HG03432 (cell line): ENCODE results near the gene MATR3.

Experiments used
- ATAC-seq: cut with Tn5 transposase; IDR thresholded peaks from one replicate; pipeline ENCODE4 v1.9.1; 2021; ENCODE audit warnings: mild to moderate bottlenecking, moderate library complexity; ENCODE audit not compliant: unreplicated experiment

The MATR3 gene

DNA sequence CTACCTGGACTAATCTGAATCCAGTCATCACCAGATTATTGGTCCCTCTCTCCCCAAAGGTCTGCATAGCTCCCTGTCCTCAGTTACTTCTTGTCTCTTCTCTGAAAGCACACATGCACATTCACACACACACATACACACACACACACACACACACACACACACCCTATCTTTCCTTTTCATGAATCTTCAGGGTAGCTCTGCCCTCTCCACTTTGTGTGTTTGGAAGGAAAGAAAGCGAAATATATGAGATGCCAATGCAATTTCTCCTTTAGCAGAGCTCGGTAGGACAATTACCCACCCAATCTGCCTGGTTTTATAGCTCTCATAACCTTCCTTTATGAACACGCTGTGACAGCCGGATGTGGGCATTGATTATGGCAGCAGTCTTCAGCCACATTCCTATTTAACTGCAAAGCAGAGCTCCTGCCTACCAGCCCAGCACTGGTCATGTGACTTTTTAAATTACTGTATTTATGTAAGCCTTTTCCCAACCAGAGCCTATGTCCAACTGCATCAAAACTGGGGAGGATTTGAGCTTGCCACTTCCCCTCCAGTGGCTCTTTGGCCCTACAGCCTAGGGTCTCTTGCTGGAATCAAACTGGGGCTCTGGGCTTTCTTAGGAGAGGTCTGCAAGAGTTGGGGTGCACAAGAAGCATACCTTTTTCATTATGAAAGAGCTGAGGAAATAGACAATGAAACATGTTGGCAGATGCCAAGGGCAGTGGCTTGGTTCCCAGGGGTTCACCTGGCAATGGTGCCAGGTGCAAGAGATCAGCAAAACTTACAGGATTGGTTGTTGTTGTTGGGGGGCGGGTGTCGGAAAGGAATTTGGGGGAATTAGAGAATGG lies 20.8 kb upstream of the MATR3 start:
- ATAC-seq: no peak

DNA sequence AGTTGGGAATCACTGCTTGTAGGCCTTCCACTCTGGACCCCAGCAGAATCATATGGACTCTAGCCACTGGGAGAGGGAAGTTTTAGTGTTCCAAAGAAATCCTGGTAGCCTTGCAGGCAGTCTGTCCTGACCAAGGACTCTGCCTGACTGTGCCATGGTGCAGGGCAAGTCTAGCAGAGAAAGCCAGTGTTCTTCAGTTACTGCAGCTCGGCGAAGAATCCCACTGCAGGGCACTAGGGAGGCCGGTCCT lies 20.3 kb upstream of the MATR3 start:
- ATAC-seq: no peak

DNA sequence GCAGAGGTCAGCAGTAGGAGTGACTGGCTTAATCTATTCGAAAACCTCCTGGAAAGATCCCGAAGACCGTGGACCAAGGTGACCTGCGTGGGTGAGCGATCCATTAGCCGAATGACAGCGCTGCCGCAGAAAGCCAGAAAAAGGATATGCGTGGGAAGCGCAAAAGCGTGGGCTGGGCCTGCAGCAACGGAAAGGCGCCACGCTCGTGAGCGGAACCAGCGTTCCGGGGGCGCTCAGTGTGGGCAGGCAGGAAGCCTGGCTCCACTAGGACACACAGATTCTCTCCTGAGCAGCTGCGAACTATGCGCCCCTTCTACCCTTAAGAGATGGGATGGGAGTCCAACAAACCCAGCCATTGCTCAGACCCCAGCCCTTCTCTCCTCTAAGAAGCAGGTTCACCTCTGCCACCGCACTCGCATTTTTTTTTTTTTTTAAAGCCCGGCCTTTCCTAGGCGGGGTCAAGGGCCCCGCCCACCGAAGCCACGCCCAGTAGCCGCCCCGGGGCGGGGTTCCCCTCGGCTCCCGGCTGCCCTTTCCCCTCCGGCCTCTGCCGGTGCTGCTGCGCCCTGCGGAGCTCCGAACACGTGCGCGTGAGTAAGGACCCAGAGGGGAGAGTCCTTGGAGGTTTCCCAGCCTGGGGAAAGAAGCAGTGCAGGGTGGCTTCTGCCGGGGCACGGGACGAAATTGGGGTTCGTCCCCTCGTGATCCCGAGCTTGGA lies 19.8 kb upstream of the MATR3 start:
- peak; percentile 86 for ATAC-seq

DNA sequence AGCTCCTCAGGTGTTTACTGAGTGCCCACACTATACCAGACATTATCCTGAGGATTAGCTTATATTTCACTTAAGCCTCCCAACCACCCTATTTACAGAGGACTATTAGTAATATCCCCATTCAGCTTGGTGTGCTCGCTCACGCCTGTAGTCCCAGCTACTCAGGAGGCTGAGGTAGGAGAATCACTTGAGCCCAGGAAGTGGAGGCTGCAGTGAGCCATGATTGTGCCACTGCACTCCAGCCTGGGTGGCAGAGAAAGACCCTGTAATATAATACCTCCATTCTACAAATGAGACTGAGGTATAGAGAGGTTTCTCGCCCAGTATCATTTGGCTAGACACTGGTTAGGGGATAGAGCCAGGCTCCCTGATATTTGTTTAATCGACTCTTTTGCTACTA lies 18.0 kb upstream of the MATR3 start:
- ATAC-seq: no peak

DNA sequence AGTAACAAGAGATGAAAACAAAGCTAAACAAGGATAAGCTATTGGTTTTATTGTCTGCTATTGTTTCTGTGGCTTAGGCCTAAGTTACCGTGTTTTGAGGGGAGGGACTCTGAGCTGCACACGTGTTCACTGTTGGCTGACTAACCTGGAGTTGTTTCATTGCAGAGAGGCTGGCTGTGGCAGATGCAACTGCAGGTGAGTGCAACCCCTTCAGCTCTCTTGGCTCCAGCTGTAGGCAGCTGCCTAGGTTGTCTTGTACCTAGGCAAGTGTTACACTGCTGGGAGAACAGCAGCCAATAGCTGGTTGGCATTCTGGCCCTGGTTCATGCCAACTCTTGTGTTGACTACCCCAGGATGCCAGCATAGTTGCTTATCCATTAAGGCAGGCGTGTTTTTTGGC lies 17.6 kb upstream of the MATR3 start:
- ATAC-seq: no peak

DNA sequence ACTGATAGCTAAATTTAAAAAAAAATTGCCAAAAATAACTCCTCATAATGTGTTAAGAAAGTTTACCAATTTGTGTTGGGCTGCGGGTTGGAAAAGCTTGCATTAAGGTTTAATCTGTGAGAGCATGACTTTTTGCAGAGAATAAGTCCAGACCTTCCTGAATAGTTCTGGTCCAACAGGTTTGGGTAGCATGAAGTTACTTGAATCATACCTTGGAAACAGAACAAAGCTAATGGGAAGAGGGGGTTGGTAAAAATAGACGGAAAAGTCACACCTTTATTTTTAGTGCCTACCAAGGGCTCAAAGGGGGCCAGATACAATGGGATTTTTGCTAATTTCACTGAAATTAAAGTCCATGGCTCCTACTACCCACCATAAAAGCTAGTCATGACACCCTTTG lies 17.1 kb upstream of the MATR3 start:
- ATAC-seq: no peak

DNA sequence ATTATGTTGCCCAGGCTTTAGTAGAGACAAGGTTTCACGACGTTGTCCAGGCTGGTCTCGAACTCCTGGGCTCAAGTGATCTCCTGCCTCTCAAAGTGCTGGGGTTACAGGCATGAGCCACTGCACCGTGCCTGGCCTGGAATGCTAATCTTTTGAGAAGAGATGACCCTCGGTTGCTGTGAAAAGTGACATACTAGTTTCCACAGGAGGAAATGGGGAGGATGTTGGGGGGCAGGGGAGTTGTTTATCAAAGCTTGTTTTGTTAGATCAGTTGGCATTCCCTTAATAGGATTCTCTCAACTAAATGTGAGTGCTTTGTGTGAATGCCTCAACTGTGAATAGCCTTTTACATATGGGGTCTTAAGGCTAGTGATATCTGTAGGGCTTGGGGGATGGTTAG lies 16.4 kb upstream of the MATR3 start:
- no peak for ATAC-seq

DNA sequence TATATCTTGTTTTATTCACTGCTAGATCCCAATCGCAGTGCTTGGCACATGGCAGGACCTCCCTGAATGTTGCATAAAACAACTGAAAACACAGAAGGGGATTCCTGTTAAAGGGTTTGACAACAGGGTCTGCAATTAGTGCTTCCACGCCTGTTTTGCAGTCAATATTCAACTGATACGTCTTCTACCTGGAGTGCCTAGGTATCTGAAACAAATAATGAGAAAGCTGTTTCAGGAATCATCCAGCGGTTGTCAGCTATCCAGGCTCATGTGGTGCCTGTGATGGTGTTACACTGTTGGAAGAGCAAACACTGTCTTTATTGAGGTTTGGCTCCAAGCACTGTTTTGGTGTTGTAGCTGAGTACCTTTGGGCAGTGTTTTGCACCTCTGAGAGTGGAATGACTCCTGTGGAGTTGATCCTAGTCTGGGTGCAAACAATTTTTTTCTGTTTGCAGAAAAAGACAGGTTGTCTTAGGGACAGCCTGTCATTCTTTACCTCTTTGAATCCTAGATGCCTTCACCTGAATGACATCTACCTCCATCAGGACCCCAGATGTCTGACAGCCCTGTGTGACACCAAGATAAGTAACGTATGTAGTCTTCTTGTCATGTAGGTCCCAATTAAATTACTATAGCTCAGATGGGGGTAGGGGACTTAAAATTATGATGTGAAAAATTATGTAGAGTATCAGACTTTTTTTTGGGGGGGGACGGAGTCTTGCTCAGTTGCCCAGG lies 14.8 kb upstream of the MATR3 start:
- no peak for ATAC-seq

DNA sequence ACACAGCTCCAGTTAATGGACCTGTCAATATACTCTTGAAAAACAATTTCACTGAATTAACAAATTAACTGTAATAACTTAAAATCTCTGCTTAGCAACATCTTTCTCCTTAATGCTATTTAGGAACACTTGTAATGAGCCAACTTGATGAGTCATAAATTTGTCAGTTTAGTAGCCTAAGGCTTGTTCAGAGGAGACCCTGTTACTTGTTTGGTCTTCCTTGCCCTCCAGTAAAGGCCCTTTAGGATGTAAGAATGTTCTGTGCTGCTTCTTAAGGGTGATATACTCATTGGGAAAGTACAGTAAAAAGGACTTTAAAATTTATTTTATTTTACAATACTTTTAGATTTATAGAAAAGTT lies 11.4 kb upstream of the MATR3 start:
- no peak for ATAC-seq

DNA sequence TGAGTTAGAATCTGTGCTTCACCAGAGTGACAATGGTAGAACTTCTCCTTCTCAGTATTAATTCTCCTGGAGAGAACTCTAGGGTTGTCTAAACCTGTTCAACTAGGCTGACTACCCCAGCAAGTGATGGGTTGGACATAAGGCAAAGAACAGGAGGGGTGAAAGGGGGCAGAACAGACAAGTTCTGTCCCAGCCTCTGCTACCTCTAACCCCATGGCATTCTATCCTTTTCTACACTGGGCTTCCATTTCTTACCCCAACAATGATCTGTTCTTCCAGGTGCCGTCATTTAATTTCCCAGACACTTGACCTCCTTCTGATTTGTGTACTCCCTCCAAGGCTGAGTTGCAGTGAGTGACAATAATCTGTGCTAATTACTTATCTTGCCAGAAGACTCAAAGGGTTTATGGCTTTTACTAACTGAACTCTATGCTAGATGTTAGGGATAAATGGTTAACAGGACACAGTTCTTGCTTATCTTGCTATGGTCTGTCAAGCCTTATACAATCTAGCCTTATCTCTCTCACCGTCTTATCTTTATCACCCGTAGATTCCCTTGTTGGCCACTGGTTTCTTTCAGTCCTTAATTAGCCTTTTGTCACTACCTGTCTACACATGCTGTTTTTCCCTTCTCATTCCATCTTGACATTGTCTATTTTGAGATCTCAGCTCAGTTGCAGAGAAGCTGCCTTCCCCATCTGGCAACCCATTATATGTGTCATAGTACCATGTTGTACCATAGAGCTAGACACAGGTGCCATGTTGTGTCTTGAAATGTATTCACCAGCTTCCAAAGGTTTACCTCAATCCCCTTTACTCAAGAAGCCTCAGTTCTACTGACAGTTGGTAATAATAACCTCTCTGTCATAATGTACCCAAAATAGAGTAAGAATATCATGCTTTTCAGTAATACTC lies 10.0 kb upstream of the MATR3 start:
- no peak for ATAC-seq

DNA sequence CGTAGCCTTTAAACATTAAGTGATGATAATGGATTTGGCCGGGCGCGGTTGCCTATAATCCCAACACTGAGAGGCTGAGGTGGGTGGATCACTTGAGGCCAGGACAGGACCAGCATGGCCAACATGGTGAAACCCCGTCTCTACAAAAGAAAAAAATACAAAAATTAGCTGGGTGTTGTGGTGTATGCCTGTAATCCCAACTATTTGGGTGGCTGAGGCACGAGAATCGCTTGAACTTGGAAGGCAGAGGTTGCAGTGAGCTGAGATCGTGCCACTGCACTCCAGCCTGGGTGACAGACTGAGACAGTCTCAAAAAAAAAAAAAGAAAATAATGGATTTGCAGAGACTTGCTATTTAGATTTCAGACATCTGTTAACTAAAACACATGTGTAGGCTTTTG lies 9.2 kb upstream of the MATR3 start:
- ATAC-seq: no peak

DNA sequence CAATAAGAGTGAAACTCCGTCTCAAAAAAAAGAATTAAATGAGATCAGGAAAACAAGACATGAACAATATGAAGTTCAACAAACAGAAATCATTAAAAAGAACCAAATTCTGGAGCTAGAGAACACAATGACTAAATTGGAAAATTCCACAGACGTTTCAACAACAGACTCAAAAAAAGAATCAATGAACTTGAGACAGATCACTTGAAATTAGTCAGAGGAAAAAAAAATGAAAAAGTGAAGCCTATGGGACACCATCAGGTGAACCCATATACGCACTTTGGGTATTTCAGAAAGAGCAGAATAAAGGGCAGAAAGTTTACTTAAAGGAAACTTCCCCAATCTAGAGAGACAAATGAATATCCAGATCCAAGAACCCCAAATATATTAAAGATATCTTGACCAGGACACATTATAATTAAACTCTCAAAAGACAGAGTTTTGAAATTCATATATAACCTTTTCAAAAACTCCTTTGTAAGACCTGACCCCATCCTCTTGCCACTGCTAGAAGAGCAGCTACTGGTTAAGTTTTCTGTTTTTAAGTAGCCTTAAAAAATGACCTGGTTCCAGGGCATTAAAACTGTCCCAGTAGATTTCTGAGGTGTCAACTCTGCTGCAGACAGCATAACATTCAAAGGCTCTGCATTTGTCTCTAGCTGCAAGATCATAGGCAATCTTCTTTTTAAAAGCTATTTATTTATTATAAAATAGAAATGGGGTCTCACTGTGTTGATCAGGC lies 7.7 kb upstream of the MATR3 start:
- no peak for ATAC-seq

DNA sequence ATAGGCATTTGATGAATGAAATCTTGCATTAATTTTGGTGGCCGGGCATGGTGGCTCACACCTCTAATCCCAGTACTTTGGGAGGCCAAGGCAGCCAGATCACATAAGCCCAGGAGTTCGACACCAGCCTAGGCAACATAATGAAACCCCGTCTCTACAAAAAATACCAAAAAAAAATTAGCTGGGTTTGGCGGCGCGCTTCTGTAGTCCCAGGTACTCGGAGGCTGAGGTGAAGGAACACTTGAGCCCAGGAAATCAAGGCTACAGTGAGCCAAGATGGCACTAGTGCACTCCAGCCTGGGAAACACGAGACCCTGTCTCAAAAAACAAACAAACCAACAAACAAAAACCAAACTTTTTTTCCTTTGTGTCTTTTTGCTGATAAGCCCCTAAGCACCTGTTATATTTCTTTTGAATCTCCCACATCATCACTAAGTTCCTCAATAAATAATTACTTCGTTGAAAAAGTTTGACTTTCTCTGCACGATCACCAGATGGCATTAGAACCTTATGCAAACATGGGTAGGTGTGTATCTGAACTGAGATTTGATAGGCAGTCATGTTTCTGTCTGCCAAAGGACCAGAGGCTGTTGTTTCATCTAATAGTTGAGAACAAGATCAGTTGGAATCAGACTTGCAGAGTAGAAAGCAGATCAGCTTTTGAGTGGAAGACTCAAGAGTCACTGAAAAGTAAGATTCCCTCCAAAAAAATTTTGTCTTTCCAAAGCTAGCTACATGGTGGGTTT lies 5.5 kb upstream of the MATR3 start:
- ATAC-seq: no peak

DNA sequence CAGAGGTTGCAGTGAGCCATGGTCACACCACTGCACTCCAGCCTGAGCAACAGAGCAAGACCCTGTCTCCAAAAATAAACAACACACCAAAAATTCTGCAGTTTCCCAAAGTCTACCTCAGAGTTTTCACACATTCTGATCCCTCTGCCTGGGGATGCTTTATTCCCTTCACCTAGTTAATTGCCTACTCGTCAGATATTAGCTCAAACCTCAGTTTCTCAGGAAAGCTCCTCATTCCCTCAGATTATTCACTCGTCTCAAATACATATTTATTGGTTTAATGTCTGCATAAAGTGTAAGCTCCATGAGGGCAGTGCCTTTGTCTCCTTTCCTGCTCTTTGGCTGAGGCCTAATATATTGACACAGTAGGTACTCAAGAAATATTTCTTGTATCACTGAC lies 2.5 kb upstream of the MATR3 start:
- no peak for ATAC-seq

DNA sequence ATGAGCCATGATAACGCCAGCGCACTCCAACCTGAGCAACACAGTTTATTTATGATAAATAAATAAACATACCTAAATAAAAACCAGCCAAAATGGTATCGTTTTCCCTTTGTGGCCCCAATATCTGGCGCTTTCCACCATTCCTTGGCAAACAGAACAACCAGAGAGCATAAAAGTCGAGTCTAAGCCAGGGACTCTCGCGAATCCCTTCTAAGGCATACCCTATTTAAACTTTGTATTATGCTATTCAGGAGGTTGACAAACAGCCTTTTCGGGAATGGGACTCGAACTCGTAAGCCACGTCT lies 386 bp upstream of the MATR3 start:
- no peak for ATAC-seq

DNA sequence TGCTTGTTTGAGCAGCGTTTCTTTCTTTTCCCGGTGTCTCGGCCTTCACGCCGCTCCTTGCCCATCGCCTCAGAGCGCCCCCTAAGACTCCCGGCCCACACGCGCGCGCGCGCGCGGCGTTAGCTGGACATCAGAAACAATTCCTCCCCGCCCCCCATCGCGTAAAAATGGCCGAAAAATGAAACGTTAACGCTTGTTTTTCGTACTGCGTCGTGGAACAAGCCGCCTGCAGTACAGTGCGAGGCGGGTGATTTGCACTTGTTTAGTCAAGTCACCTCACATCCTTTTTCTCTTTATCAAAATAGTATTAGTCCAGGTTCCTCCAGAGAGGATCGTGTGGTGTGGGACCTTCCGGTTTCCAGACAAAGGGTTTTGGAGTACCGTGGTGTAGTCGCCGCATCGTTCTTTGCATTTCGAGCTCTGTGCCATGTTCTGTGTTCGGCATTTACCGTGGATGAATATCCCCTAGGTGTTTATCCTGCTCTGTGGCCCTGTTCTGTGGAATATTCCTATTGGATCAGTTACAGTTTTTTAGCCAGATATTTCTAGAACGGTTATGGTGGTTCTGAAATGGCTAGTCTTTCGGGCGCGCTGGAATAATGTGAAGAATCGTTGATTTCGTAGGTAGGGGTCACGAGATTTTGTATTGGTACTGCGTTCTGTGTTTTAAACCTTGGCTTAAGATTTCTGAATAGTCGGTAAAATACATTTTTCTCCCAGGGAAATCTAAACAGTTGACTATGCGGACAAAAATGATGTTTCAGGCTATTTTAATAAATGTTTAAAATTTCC lies 1.0 kb downstream of the MATR3 start:
- ATAC-seq: peak; percentile 32

DNA sequence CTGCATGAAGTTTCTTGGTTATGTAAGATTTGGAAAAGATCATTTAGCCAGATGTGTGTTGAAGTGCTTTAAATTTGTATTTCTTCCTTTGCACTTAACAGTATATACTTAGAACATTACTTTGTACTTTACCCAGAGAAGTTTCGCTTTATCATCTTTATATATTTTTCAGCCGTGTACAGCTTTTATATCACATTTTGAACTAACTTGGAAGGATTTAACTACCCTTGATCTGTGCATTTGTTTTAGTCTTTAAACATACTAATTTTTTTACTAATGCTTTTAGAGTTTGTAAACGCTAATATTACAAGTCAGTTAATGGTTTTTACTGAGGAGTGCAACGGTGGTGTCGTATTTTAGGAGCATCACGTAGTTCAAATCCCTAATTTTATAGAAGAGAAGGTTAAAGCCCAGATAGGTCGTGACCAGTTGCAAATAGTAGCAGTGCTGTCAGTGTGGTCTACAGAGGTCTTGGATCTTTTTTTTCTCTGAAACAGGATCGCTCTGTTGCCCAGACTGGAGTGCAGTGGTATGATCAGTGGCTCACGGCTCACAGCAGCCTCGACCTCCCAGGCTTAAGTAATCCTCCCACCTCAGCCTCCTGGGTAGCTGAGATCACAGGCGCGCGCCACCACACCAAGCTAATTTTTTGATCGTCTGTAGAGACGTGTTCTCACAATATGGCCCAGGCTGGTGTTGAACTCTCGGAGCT lies 2.0 kb downstream of the MATR3 start:
- ATAC-seq: no peak

DNA sequence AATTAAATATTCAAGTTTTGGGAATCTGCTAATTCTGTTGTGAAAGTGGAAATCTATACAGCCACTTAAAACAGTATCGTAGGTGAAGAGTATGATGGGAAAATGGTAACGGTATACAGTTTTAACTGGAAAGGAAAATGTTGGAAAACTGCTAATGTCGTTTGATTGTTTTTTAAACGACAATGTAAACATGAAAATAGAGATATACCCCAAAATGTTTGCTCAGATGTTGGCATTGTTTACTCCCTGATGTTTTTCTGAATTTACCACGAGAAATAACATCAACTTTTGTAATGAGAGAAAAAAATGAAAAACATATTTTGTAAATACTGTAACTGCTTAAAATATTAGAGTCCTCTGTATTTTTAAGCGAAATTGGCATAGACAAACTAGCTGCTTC lies 2.7 kb downstream of the MATR3 start:
- ATAC-seq: no peak
